NCI-H1105 treated with DMSO at 0.1 percent for 48 hours (cell line): ENCODE measurements around the gene SON.
A peak's percentile ranks its signal among the peaks of the same experiment; 100 is the strongest.
"Not testable (repeated sequence)": the region's sequence is repeated elsewhere in the genome, so short reads cannot be mapped to it uniquely, and the experiment has no call there.

Source experiments
- DNase-seq: peaks from one replicate; lab custom pipeline; 2025; lab: John Stamatoyannopoulos, UW

The SON gene

GRCh38 chr21:33542640-33543504, at the start of gene SON:
TSS of gene SON (plus strand) at chr21:33543038. CDS start at chr21:33543093, 55 bp downstream.
- DNase-seq, result peak; percentile 99

GRCh38 chr21:33493756-33494155, 49.1 kb upstream of the SON start:
- no peak for DNase-seq

GRCh38 chr21:33495743-33496142, 47.1 kb upstream of the SON start:
- DNase-seq, result no peak

GRCh38 chr21:33496345-33496744, 46.5 kb upstream of the SON start:
- DNase-seq, result no peak

GRCh38 chr21:33505833-33506232, 37.0 kb upstream of the SON start:
- DNase-seq, result no peak

GRCh38 chr21:33507003-33507402, 35.8 kb upstream of the SON start:
- not testable (repeated sequence) for DNase-seq

GRCh38 chr21:33510826-33511225, 32.0 kb upstream of the SON start:
- no peak for DNase-seq

- no peak for DNase-seq
Observed at GRCh38 chr21:33511639-33512038, 31.2 kb upstream of the SON start.

GRCh38 chr21:33512481-33512880, 30.4 kb upstream of the SON start:
- DNase-seq, result no peak

- DNase-seq, result no peak
Observed at GRCh38 chr21:33514229-33514628, 28.6 kb upstream of the SON start.

GRCh38 chr21:33518899-33519298, 23.9 kb upstream of the SON start:
- DNase-seq, result no peak

- DNase-seq, result no peak
Observed at GRCh38 chr21:33522297-33522952, 20.4 kb upstream of the SON start.

- DNase-seq, result no peak
Observed at GRCh38 chr21:33522953-33523349, 19.9 kb upstream of the SON start.

GRCh38 chr21:33531007-33531406, 11.8 kb upstream of the SON start:
- no peak for DNase-seq

- DNase-seq, result no peak
Observed at GRCh38 chr21:33537212-33537611, 5.6 kb upstream of the SON start.

GRCh38 chr21:33539616-33540015, 3.2 kb upstream of the SON start:
- DNase-seq, result no peak

- DNase-seq, result no peak
Observed at GRCh38 chr21:33540711-33541104, 2.1 kb upstream of the SON start.

- DNase-seq, result no peak
Observed at GRCh38 chr21:33541105-33541711, 1.6 kb upstream of the SON start.

- peak; percentile 81 for DNase-seq
Observed at GRCh38 chr21:33541756-33542639, 840 bp upstream of the SON start, which contains the start of gene GART. TSS of gene GART (minus strand) at chr21:33542117. CDS start at chr21:33539315, 2,802 bp downstream.

GRCh38 chr21:33543505-33544129, 779 bp downstream of the SON start:
- DNase-seq, result no peak

GRCh38 chr21:33544451-33545195, 1.8 kb downstream of the SON start:
- DNase-seq, result no peak
